ENCODE results near the gene SCAPER.

SCAPER gene

GRCh38 chr15:76763554-76763953 lies 141.6 kb downstream of the SCAPER start:
- H3K27me3 ChIP-seq (ENCODE audit: insufficient read depth, poor library complexity, severe bottlenecking), result no peaks in the 10 kb centered on the region
- no peak for DNase-seq (ENCODE audit: low spot score)
- H3K36me3 ChIP-seq (ENCODE audit: low read depth), result peaks cover 36% of the 10 kb centered on the region
- H3K4me3 ChIP-seq (ENCODE audit: severe bottlenecking), result no peak overlapping the region
- no peak for ATAC-seq (ENCODE audit: low read depth)
- TF ChIP-seq CTCF (IDR thresholded peaks at IDR 0.05; ENCODE audit: poor library complexity, severe bottlenecking), result no peak
- H3K9me3 ChIP-seq (ENCODE audit: severe bottlenecking), result no peaks in the 10 kb centered on the region
- H3K27ac ChIP-seq (ENCODE audit: poor library complexity, severe bottlenecking), result no peak overlapping the region
- H3K4me1 ChIP-seq (ENCODE audit: insufficient read depth, poor library complexity, severe bottlenecking), result no peaks in the 10 kb centered on the region

- ATAC-seq (ENCODE audit: low read depth) (no peak), DNase-seq (ENCODE audit: low spot score) (no peak)
- H3K27ac ChIP-seq (ENCODE audit: poor library complexity, severe bottlenecking), result no peak overlapping the region
- TF ChIP-seq CTCF (IDR thresholded peaks at IDR 0.05; ENCODE audit: poor library complexity, severe bottlenecking), result no peak
- H3K4me1 ChIP-seq (ENCODE audit: insufficient read depth, poor library complexity, severe bottlenecking), result no peaks in the 10 kb centered on the region
- no peak overlapping the region for H3K4me3 ChIP-seq (ENCODE audit: severe bottlenecking)
- H3K36me3 ChIP-seq (ENCODE audit: low read depth), result peaks cover 12% of the 10 kb centered on the region; the same call in 1 of the 2 replicates
- H3K9me3 ChIP-seq (ENCODE audit: severe bottlenecking), result no peaks in the 10 kb centered on the region
- no peaks in the 10 kb centered on the region for H3K27me3 ChIP-seq (ENCODE audit: insufficient read depth, poor library complexity, severe bottlenecking)
Observed at GRCh38 chr15:76756381-76756780, 148.8 kb downstream of the SCAPER start.

- no peaks in the 10 kb centered on the region for H3K4me1 ChIP-seq (ENCODE audit: insufficient read depth, poor library complexity, severe bottlenecking)
- H3K36me3 ChIP-seq (ENCODE audit: low read depth), result peaks cover 6% of the 10 kb centered on the region; the same call in 1 of the 2 replicates
- H3K4me3 ChIP-seq (ENCODE audit: severe bottlenecking), result no peak overlapping the region
- no peak overlapping the region for H3K27ac ChIP-seq (ENCODE audit: poor library complexity, severe bottlenecking)
- DNase-seq (ENCODE audit: low spot score) (no peak), ATAC-seq (ENCODE audit: low read depth) (no peak)
- H3K27me3 ChIP-seq (ENCODE audit: insufficient read depth, poor library complexity, severe bottlenecking), result no peaks in the 10 kb centered on the region
- TF ChIP-seq CTCF (IDR thresholded peaks at IDR 0.05; ENCODE audit: poor library complexity, severe bottlenecking), result no peak
- H3K9me3 ChIP-seq (ENCODE audit: severe bottlenecking), result no peaks in the 10 kb centered on the region
Observed at GRCh38 chr15:76753771-76754170, 151.4 kb downstream of the SCAPER start.

- H3K4me3 ChIP-seq (ENCODE audit: severe bottlenecking), result no peak overlapping the region
- DNase-seq (ENCODE audit: low spot score) (no peak), ATAC-seq (ENCODE audit: low read depth) (no peak)
Observed at GRCh38 chr15:76753131-76753530, 152.0 kb downstream of the SCAPER start.

More at GRCh38 chr15:76753131-76753530, 152.0 kb downstream of the SCAPER start:
- Histone ChIP-seq H3K27me3 (ENCODE audit: insufficient read depth, poor library complexity, severe bottlenecking) (no peaks in the 10 kb centered on the region), H3K27ac (ENCODE audit: poor library complexity, severe bottlenecking) (no peak overlapping the region), H3K36me3 (ENCODE audit: low read depth) (peaks cover 5% of the 10 kb centered on the region; the same call in 1 of the 2 replicates), H3K4me1 (ENCODE audit: insufficient read depth, poor library complexity, severe bottlenecking) (no peaks in the 10 kb centered on the region), H3K9me3 (ENCODE audit: severe bottlenecking) (no peaks in the 10 kb centered on the region)
- TF ChIP-seq CTCF (IDR thresholded peaks at IDR 0.05; ENCODE audit: poor library complexity, severe bottlenecking), result no peak
